Hepatocyte (in vitro differentiated cells): ENCODE data around the gene DHX57. TPM values are rescaled to one million over a fixed set of nuclear protein-coding genes. Genes with fewer than 3 reads are reported as not detected.
A peak's percentile ranks its signal among the peaks of the same experiment; 100 is the strongest.

Source experiments
- DNase-seq: peaks from one replicate; pipeline ENCODE4 v3.0.0-alpha.2; 2016; ENCODE audit warnings: low spot score
- H2AFZ ChIP-seq: fragments of 200-600 bp; sonication (generic); 2 replicates; pipeline ENCODE4 v1.6.0; 2016; ENCODE audit warnings: antibody characterized with exemption, mild to moderate bottlenecking
- H3K27ac ChIP-seq: fragments of 200-600 bp; sonication (generic); 2 replicates; pipeline ENCODE4 v1.5.1; 2016; ENCODE audit warnings: mild to moderate bottlenecking
- H3K27me3 ChIP-seq: fragments of 200-600 bp; sonication (generic); 2 replicates; pipeline ENCODE4 v1.6.1; 2016
- H3K36me3 ChIP-seq: fragments of 200-600 bp; sonication (generic); replicated peaks from 2 replicates; pipeline ENCODE4 v1.5.1; 2016; ENCODE audit warnings: low read depth; ENCODE audit not compliant: insufficient read depth
- H3K4me1 ChIP-seq: fragments of 200-600 bp; sonication (generic); 2 replicates; pipeline ENCODE4 v1.5.1; 2016; ENCODE audit warnings: mild to moderate bottlenecking, moderate library complexity; ENCODE audit not compliant: insufficient read depth
- H3K4me2 ChIP-seq: fragments of 200-600 bp; sonication (generic); 2 replicates; pipeline ENCODE4 v1.6.0; 2016
- H3K4me3 ChIP-seq: fragments of 200-600 bp; sonication (generic); 2 replicates; pipeline ENCODE4 v1.5.1; 2016; ENCODE audit warnings: mild to moderate bottlenecking
- H3K79me2 ChIP-seq: fragments of 200-600 bp; sonication (generic); 2 replicates; pipeline ENCODE4 v1.6.0; 2017; ENCODE audit warnings: mild to moderate bottlenecking
- H3K9me2 ChIP-seq: fragments of 200-600 bp; sonication (generic); replicated peaks from 2 replicates; pipeline ENCODE4 v1.6.0; 2017; ENCODE audit warnings: mild to moderate bottlenecking; ENCODE audit not compliant: insufficient read depth
- H3K9me3 ChIP-seq: fragments of 200-600 bp; sonication (generic); 2 replicates; pipeline ENCODE4 v1.5.1; 2016; ENCODE audit warnings: low read depth, mild to moderate bottlenecking
- H4K20me1 ChIP-seq: fragments of 200-600 bp; sonication (generic); 2 replicates; pipeline ENCODE4 v1.6.0; 2016; ENCODE audit warnings: mild to moderate bottlenecking; ENCODE audit not compliant: insufficient read depth, poor library complexity, severe bottlenecking
- EZH2 ChIP-seq: fragments of 200-600 bp; sonication (generic); IDR thresholded peaks from 2 replicates; pipeline ENCODE4 v1.6.1; 2016; ENCODE audit warnings: antibody characterized with exemption, mild to moderate bottlenecking, borderline replicate concordance
- EZH2phosphoT487 ChIP-seq: fragments of 200-600 bp; sonication (generic); IDR thresholded peaks from one replicate; pipeline ENCODE4 v1.6.1; 2018; ENCODE audit warnings: antibody characterized with exemption, mild to moderate bottlenecking, low read depth, moderate library complexity; ENCODE audit not compliant: unreplicated experiment, severe bottlenecking
- WGBS: methylation state at CpG from one replicate; pipeline ENCODE4 v1.1.6; 2016; ENCODE audit warnings: low lambda C conversion rate; ENCODE audit errors: missing lambda C conversion rate; 5-methylcytosine and 5-hydroxymethylcytosine counted together
- polyA plus RNA-seq: library from polyadenylated mRNA; unstranded; fragments of >200 nt; fragmentation: Nextera tagmentation; extraction: Ambion mirVana; gene quantifications from 2 replicates; pipeline ENCODE4 v1.2.1, GENCODE V29; 2016
- total RNA-seq: library from RNA; depleted of rRNA; stranded (reverse); fragments of >200 nt; gene quantifications from 2 replicates; pipeline ENCODE4 v1.2.3, GENCODE V29; 2014
- TF ChIP-seq, protein P1 (sequence below): fragments of 200-600 bp; sonication (generic); IDR thresholded peaks from 2 replicates; pipeline ENCODE4 v1.5.1; 2016; ENCODE audit warnings: antibody characterized with exemption, mild to moderate bottlenecking; ENCODE audit not compliant: poor library complexity

Gene DHX57
- total and polyA plus RNA-seq, 2 experiments from 2014 or later: 7.0 to 19.4 TPM

DNA sequence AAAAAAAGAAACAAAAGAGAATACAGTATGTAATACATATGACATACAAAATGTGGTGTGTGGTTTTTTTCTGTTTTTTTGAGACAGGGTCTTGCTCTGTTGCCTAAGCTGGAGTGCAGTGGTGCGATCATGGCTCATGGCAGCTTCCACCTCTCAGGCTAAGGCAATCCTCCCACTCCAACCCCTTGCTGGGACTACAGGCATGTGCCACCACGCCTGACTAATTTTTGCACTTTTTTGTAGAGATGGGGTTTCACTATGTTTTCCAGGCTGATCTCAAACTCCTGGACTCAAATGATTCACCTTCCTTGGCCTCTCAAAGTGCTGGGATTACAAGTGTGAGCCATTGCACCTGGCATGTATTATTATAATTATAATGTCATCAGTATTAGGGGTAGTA, 38.9 kb downstream of the DHX57 start:
- TF ChIP-seq EZH2 (no peak), EZH2phosphoT487 (no peak)
- TF ChIP-seq, protein P1, sequence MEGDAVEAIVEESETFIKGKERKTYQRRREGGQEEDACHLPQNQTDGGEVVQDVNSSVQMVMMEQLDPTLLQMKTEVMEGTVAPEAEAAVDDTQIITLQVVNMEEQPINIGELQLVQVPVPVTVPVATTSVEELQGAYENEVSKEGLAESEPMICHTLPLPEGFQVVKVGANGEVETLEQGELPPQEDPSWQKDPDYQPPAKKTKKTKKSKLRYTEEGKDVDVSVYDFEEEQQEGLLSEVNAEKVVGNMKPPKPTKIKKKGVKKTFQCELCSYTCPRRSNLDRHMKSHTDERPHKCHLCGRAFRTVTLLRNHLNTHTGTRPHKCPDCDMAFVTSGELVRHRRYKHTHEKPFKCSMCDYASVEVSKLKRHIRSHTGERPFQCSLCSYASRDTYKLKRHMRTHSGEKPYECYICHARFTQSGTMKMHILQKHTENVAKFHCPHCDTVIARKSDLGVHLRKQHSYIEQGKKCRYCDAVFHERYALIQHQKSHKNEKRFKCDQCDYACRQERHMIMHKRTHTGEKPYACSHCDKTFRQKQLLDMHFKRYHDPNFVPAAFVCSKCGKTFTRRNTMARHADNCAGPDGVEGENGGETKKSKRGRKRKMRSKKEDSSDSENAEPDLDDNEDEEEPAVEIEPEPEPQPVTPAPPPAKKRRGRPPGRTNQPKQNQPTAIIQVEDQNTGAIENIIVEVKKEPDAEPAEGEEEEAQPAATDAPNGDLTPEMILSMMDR: no peak
- no peaks in the 10 kb centered on the region for H3K36me3 ChIP-seq
- H3K9me3 ChIP-seq: no peaks in the 10 kb centered on the region
- WGBS: 98% methylated on average over 2 of the region's 2 CpGs
- H4K20me1 ChIP-seq: no peaks in the 10 kb centered on the region
- H3K4me2 ChIP-seq: no peak overlapping the region
- no peaks in the 10 kb centered on the region for H3K9me2 ChIP-seq
- H3K4me3 ChIP-seq: no peak overlapping the region
- no peak overlapping the region for H3K27ac ChIP-seq
- DNase-seq: no peak
- H3K4me1 ChIP-seq: no peaks in the 10 kb centered on the region
- H2AFZ ChIP-seq: no peak overlapping the region
- no peaks in the 10 kb centered on the region for H3K27me3 ChIP-seq
- no peaks in the 10 kb centered on the region for H3K79me2 ChIP-seq

DNA sequence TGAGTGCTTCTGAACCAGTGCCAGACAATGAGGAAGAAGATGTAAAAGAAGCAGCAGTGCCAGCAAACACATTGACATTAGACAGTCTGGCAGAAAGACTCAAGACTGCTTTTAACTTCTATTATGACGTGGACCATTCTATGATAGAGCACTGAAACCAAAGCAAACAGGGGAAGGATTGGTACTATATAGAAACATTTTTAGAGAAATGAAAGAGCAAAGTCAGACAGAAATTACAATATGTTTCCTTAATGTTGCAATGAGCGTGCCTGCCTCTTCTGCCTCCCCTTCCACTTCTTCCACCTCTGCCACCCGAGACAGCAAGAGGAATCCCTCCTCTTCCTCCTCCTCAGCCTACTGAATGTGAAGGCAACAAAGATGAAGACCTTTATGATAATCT, 39.7 kb downstream of the DHX57 start:
- no peaks in the 10 kb centered on the region for H3K4me1 ChIP-seq
- TF ChIP-seq EZH2phosphoT487 (no peak), EZH2 (no peak)
- TF ChIP-seq, protein P1: no peak
- DNase-seq: no peak
- WGBS: 91% methylated on average over 3 of the region's 3 CpGs
- H3K27me3 ChIP-seq: no peaks in the 10 kb centered on the region
- H2AFZ ChIP-seq: no peak overlapping the region
- no peaks in the 10 kb centered on the region for H4K20me1 ChIP-seq
- H3K9me2 ChIP-seq: no peaks in the 10 kb centered on the region
- H3K27ac ChIP-seq: no peak overlapping the region
- no peaks in the 10 kb centered on the region for H3K36me3 ChIP-seq
- no peaks in the 10 kb centered on the region for H3K79me2 ChIP-seq
- no peak overlapping the region for H3K4me2 ChIP-seq
- no peaks in the 10 kb centered on the region for H3K9me3 ChIP-seq
- H3K4me3 ChIP-seq: no peak overlapping the region

- Histone ChIP-seq H3K27me3 (no peaks in the 10 kb centered on the region), H3K27ac (no peak overlapping the region), H3K4me2 (no peak overlapping the region), H3K79me2 (no peaks in the 10 kb centered on the region), H3K9me3 (no peaks in the 10 kb centered on the region), H4K20me1 (no peaks in the 10 kb centered on the region), H3K4me3 (no peak overlapping the region), H2AFZ (no peak overlapping the region), H3K4me1 (no peaks in the 10 kb centered on the region), H3K36me3 (no peaks in the 10 kb centered on the region), H3K9me2 (no peaks in the 10 kb centered on the region)
- peak; percentile 39 for DNase-seq
- TF ChIP-seq, protein P1: peak; percentile 53
- TF ChIP-seq EZH2phosphoT487 (no peak), EZH2 (no peak)
- WGBS: 21% methylated on average over 1 of the region's 1 CpG
Observed at GRCh38 chr2:38835015-38835601, 40.6 kb downstream of the DHX57 start.
